ENCODE measurements around the gene KCNK7.
A peak's percentile ranks its signal among the peaks of the same experiment; 100 is the strongest.
"Not testable (repeated sequence)": the region's sequence is repeated elsewhere in the genome, so short reads cannot be mapped to it uniquely, and the experiment has no call there.

KCNK7 gene

GRCh38 chr11:65571420-65571819 is 24.2 kb downstream of the KCNK7 start:
- no peak for DNase-seq

- peak; percentile 99 for DNase-seq
These were observed 25.4 kb downstream of the KCNK7 start, which contains the start of gene ZNRD2 for GRCh38 chr11:65569973-65570918. TSS of gene ZNRD2 (plus strand) at chr11:65570477. CDS start at chr11:65570492, 15 bp downstream.

DNA sequence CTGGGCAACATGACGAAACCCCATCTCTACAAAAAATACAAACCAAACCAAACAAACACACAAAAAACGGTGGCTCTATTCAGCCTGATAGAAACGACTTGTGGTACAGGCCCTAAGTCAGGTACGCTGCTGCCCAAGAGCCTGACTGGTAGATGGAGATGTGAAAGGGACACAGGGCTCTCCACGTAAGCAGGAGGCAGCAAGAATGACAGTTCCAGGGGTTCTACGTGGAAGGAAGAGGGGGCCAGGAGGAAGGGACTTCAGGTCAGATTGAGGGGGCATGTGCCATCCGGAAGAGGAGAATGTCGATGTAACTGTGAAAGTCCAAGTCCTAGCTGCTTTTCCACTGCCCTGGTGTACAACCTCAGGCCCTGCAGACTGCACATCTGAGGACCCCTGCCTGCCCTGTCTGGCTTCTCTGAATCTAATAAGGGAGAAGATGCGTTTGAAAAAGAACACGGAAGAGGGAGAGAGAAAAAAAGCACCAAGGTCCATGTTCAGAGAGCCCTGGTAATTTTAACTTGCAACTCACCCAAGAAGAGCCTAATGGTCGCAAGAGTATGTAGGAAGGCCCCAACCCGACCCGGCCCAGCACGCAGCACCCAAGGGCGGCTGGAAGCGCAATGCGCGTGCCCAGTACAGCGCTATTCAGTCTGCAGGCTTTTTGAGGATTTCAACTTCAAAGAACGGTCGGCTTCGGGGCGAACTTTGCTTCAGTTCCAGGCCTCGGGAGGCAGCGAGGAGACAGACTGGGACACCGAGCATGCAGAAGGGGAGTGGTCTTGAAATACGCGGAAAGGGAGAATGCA is 26.2 kb downstream of the KCNK7 start:
- no peak for DNase-seq

- DNase-seq, result no peak
These were observed 29.8 kb downstream of the KCNK7 start for GRCh38 chr11:65565624-65566453.

DNA sequence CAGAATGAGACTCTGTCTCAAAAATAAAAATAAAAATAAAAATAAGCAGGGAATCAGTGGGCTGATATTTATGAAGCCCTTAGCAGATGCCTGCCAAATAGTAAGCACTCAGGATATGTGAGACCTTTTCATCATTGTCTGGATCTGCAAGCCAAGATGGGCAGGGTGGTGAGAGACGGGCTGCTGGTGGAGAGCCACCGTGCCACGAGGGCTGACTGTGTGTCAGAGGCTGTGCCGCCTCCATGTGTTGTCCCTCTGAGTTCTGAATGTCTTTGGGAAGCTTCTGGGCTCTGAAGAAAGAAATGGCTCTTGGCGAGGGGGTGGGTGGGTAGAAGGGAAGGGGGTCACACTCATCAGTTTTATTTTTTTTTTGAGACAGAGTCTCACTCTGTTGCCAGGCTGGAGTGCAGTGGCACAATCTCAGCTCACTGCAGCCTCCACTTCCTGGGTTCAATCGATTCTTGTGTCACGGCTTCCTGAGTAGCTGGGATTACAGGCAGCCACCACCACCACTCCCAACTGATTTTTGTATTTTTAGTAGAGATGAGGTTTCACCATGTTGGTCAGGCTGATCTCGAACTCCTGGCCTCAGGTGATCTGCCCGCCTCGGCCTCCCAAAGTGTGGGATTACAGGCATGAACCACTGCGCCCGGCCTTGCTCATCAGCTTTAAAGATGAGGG is 30.6 kb downstream of the KCNK7 start:
- not testable (repeated sequence) for DNase-seq

DNA sequence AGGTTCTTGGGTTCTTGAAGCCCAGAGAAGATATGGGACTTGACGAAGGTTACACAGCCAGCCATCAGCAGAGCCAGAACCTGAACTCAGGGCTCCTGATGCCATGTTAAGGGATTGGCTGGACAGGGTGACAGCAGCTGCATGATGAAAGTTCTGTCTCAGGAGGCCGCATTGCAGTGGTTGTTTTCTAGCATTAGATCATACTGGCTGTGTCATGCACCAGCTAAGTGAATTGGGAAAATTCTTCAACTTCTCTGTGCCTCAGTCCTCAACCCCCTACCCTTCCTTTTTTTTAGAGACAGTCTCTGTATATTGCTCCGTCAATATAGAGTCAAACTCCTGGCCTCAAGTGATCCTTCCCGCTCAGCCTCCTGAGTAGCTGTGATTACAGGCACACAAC is 32.0 kb downstream of the KCNK7 start:
- DNase-seq, result no peak

DNA sequence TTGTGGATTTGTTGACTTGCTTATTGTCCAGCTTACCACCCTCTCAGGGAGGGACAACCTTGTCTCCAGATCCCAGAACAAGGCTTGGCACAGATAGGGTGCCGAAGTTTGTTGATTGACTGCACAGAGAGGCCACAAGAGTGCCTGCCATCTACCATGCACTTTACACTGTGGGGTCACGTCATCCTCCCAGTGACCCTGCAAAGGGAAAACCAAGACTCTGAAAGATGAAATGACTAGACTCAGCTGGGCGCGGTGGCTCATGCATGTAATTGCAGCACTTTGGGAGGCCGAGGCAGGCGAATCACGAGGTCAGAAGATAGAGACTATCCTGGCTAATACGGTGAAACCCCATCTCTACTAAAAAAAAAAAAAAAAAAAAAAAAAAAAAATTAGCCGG is 32.8 kb downstream of the KCNK7 start:
- DNase-seq, result no peak

DNA sequence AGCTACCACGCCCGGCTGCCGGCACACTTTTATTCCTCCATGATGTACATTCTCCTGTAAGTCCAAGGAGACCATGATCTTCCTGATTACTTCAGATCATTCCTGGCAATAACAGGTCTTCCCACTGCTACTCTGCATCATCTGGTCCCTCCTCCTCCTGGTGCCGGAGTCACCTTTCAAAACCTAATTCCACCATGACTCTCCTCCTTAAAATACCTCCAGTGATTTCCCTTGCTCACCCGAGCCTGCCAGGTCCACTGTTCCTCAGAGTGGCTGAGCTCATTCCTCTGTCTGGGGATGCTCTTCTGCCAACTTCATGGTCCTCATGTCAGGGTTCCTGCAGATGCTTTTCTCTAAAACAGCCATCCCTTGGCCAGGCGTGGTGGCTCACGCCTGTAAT is 33.6 kb downstream of the KCNK7 start:
- no peak for DNase-seq

DNA sequence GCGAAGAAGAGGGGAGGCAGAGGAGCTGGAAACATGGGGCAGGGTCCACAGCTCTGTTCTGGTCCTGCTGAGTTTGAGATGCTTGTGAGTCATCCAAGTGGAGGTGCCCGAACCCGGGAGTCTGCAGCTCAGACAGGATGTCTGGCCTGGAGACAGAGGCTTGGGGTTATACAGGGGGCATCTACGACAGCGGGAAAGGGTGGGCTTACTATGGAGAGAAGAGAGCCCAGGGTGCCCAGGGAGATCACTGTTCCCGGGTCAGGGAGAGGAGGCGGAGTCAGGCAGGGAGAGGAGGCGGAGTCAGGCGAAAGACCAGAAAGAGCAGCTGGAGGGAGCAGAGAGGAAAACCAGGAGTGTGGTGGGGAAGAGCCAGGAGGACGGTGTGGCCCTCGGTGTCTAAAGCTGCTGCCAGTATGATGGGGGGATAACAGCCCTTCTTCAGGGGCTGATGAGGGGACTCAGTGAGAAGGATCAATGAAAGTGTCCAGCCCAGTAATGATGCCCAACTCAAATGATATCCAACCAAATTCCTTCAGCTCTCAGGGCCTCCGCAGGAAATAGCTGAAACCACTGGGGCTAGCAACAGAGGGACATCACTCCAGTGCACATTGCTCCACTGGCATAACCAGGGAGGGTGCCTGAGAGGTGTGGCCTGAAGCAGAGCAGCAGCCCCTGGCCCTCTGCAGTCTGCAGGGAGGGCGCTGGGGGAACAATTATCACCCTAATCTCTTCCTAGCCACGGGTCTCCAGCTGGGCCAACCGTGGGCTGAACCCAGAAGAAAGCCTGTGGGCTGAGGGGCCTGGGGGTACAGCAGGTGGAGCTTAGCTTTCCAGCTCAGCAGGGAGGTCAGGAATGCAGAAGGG is 34.8 kb downstream of the KCNK7 start:
- DNase-seq, result no peak

- DNase-seq, result no peak
These were observed 35.6 kb downstream of the KCNK7 start for GRCh38 chr11:65559951-65560537.

GRCh38 chr11:65559535-65559934 is 36.1 kb downstream of the KCNK7 start:
- DNase-seq, result no peak

DNA sequence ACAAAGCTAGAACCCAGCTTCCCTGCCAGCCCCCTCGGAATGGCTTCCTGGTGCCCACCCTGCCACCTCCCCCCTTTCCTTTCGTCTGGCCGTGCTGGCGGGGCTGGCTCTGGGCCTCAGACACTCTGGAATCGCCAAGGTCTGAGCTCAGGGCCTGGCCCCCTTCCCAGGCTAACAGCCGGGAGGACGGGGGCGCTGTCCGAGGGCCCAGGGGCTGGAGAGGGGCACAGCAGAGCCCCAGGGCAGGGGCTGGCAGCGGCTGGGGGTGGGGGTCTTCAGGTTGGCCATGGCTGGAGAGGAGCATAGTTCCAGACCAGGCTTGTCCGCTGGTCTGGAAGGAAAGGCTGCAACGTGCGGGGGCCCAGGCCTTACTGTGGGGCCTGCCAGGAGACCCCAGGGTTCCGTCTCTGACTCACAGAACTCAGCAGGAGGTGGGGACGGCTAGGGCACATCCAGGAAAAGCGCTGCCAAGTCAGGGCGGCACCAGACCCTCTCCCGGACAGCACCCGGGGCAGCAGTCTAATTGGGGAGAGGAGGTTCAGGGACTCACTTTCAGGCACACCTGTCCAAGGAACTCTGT is 36.6 kb downstream of the KCNK7 start:
- no peak for DNase-seq

- DNase-seq, result peak; percentile 53 to 65
These were observed 37.3 kb downstream of the KCNK7 start, which contains the start of gene LTBP3 for GRCh38 chr11:65558002-65558929. TSS of gene LTBP3 (minus strand) at chr11:65558359. CDS start at chr11:65557959, 400 bp downstream.

DNA sequence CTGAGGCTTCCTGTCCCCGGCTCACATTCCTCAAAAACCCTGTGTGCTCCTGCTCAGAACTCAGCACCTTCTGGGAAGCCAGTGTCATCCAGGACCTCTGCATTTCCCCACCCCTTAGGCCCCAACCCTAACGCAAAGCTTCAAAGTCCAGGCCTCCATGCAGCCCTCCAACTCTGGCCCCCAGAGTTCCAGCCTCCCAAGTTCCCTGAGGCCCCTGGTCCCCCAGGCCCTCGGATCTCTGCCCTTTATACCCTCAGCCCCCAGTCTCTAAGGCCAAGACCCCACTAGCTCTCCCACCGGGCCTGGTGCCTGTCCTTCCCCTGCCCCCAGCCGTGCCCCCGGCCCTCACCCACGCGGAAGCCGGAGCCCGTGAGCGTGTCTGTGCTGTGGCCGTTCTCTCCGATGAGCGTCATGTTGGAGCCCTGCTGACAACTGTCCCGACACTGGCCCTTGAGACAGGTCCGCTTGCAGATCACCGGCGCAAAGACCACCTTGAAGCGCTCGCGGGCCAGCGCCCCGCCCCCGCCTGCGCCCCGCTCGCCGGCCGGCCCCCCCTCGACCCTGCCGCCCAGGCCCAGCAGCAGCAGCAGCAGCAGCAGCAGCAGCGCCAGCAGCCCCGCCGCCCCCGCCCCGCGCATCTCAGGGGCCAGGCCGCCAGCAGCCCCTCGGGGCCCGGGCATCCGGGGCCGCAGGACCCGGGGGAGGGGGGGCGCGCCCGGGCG is 38.2 kb downstream of the KCNK7 start:
- no peak for DNase-seq

DNA sequence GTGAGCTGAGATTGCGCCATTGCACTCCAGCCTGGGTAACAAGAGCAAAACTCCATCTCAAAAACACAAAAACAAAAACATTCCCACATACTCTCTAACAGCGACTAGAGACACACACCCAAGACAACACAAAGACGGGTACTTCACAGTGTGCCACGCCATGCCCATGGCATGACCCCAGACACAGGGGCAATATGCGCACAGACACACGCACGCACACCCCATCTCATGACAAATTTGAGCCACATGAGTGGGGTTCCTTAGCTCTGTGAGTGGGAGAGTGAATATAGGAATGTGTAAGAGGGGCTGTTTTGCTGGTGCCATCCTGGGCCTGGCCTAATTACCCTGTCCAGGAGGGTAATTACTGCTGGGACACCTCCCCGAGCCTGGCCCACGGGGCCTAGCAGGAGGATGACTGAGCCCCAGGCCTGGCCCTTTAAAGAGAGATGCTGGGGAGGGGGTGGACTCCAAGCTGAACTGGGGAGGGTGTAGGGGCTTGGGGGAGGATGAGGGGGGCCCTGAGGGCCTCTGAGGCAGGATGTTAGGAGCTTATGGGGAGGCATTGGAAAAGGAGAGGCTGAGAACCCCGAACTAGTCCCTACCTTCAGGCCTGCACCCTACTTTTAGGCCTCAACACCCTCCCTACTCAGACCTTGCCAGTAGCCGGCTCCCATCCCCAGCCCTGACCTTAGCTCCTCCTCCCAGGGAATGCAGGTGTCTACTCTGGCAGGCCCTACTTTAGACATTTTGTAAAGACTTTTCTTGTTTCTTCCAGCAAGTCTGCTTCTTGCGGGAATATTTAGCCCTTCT is 38.9 kb downstream of the KCNK7 start:
- DNase-seq, result no peak

GRCh38 chr11:65555693-65556231 is 39.8 kb downstream of the KCNK7 start:
- DNase-seq, result no peak

GRCh38 chr11:65554842-65555430 is 40.7 kb downstream of the KCNK7 start:
- DNase-seq, result no peak

Data from stimulated activated CD4-positive, alpha-beta T cell treated with anti-CD3 and anti-CD28 coated beads, Interleukin-2, amount 100 ng/mL, for 24 hours (primary cell).